ENCODE measurements around the gene FOXF1.
A peak's percentile ranks its signal among the peaks of the same experiment; 100 is the strongest.

FOXF1 gene

DNA sequence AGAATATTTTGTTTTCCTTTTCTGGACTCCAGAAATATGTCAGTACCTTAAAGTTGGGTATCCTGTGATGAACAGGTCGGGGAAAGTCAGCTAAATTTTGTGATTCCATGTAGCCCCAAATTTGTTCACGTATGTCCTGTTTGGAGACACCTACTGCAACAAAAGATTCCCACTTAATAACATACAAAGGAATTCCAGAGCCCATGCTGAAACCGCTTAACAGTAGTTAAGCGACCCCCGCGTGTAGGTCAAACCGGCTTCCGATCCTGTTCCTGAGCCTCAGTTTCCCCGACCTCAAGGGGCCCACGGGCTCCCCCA lies 44.2 kb downstream of the FOXF1 start:
- 7% methylated on average over 10 of the region's 10 CpGs for WGBS
- H3K9ac ChIP-seq (ENCODE audit: low read depth, low read length): peak overlapping the region; percentile 96
- H3K4me1 ChIP-seq (ENCODE audit: insufficient read depth, low read length): 0 out of 2 replicates have a peak, but pooled peaks cover 4% of the 10 kb centered on the region
- peak overlapping the region; percentile 53 for H3K27ac ChIP-seq (ENCODE audit: low read depth, low read length)
- H3K27me3 ChIP-seq (ENCODE audit: insufficient read depth, low read length): peaks cover 5% of the 10 kb centered on the region; the same call in 1 of the 2 replicates
- H3K9me3 ChIP-seq (ENCODE audit: insufficient read depth, low read depth, low read length): no peaks in the 10 kb centered on the region
- H3K36me3 ChIP-seq (ENCODE audit: insufficient read depth, low read length): peaks cover 8% of the 10 kb centered on the region; the same call in 1 of the 2 replicates
- H3K4me3 ChIP-seq (ENCODE audit: low read length): peak overlapping the region; percentile 91

DNA sequence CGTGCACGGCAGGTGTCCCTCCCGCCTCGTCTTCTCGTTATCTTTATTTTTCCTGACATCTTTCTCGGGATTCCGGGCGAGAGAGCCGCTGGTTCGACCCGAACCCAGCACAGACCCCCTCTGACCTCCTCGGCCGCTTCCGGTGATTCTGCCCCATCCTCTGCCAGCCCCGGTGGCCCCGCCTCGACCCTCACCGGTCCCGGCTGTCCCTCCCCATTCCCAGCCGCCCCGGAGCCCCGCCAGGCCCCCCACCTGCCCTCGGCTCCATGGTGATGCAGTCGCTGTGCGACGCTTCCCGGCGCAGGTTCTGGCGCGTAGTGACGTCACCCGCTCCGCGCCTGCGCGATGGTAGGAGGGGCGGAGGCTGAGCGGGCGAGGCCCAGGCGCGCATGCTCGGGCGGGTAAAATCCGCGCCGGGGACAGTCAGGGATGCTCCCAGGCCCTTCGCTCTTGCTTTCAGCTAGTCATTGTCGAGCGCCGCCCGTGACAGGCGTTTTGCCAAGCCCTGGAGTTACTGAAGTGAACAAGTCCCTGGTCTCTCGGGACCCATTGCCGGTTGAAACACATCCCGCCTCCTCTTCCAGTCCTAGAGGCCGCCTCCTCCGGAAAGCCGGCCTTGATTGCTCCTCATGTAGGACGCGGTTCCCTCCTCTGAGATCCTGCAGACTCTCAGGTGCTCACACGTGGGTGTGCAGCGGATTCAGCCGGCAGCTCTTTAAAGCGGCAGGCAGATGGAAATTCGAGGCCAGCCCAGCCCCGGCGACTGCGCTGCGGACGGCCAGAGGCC lies 44.8 kb downstream of the FOXF1 start, which contains the start of gene MTHFSD:
TSS of gene MTHFSD (minus strand) at position 319 of the 787 bp plus-strand sequence. CDS start at position 268, 51 bp downstream.
- peak within 1 kb of the TSS; percentile 96 for H3K9ac ChIP-seq (ENCODE audit: low read depth, low read length)
- no peaks in the 10 kb centered on the region for H3K9me3 ChIP-seq (ENCODE audit: insufficient read depth, low read depth, low read length)
- H3K27ac ChIP-seq (ENCODE audit: low read depth, low read length): peak within 1 kb of the TSS; percentile 65
- 0 out of 2 replicates have a peak, but pooled peaks cover 7% of the 10 kb centered on the region for H3K36me3 ChIP-seq (ENCODE audit: insufficient read depth, low read length)
- WGBS: 6% methylated on average over 70 of the region's 70 CpGs
- H3K4me1 ChIP-seq (ENCODE audit: insufficient read depth, low read length): 0 out of 2 replicates have a peak, but pooled peaks cover 4% of the 10 kb centered on the region
- peaks cover 5% of the 10 kb centered on the region; the same call in 1 of the 2 replicates for H3K27me3 ChIP-seq (ENCODE audit: insufficient read depth, low read length)
- peak within 1 kb of the TSS; percentile 91 for H3K4me3 ChIP-seq (ENCODE audit: low read length)

DNA sequence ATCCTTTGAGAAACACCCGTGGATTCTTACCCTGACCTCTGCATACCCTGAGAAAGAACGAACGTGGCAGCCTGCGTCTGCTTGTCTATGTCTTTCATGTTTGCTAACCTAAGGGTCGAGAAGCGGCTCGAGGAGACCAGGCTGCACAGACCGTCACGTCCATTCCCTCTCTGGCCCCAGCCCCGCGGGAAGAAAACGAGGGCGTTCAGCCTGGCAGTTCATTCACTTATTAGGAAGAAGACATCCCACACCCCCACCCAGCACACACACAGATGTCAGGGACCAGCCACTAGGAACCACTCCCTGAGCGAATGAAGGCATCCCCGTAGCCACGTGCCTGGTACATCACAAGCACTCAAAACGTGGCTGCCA lies 45.4 kb downstream of the FOXF1 start:
- 66% methylated on average over 17 of the region's 17 CpGs for WGBS
- 0 out of 2 replicates have a peak, but pooled peaks cover 6% of the 10 kb centered on the region for H3K36me3 ChIP-seq (ENCODE audit: insufficient read depth, low read length)
- H3K9me3 ChIP-seq (ENCODE audit: insufficient read depth, low read depth, low read length): no peaks in the 10 kb centered on the region
- H3K4me1 ChIP-seq (ENCODE audit: insufficient read depth, low read length): 0 out of 2 replicates have a peak, but pooled peaks cover 4% of the 10 kb centered on the region
- H3K4me3 ChIP-seq (ENCODE audit: low read length): peak overlapping the region; percentile 91
- peak overlapping the region; percentile 96 for H3K9ac ChIP-seq (ENCODE audit: low read depth, low read length)
- peaks cover 5% of the 10 kb centered on the region; the same call in 1 of the 2 replicates for H3K27me3 ChIP-seq (ENCODE audit: insufficient read depth, low read length)
- H3K27ac ChIP-seq (ENCODE audit: low read depth, low read length): peak overlapping the region; percentile 65

DNA sequence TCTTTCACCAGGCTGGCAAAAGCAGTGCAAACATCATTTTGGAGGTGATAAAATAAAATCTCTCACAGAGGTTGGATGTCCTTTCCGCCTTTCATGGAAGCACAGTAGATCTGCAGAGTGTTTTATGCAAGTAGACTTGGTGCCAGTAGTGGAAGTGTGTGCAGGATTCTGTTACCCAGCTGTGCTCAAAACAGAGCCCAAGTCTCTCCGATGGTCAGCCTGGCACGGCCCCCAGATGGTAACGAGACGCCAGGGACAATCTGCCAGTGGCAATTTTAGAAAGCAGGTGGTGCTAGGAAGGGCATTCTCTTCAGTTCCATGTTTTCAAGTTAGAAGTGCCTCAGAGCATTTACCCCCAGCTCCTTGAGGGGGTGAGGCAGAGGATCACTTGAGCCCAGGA lies 46.2 kb downstream of the FOXF1 start:
- Histone ChIP-seq H3K27ac (ENCODE audit: low read depth, low read length) (no peak overlapping the region), H3K9me3 (ENCODE audit: insufficient read depth, low read depth, low read length) (no peaks in the 10 kb centered on the region), H3K27me3 (ENCODE audit: insufficient read depth, low read length) (peaks cover 5% of the 10 kb centered on the region; the same call in 1 of the 2 replicates), H3K4me1 (ENCODE audit: insufficient read depth, low read length) (0 out of 2 replicates have a peak, but pooled peaks cover 4% of the 10 kb centered on the region), H3K36me3 (ENCODE audit: insufficient read depth, low read length) (0 out of 2 replicates have a peak, but pooled peaks cover under 1% of the 10 kb centered on the region), H3K4me3 (ENCODE audit: low read length) (no peak overlapping the region), H3K9ac (ENCODE audit: low read depth, low read length) (no peak overlapping the region)
- WGBS: 76% methylated on average over 5 of the region's 5 CpGs

DNA sequence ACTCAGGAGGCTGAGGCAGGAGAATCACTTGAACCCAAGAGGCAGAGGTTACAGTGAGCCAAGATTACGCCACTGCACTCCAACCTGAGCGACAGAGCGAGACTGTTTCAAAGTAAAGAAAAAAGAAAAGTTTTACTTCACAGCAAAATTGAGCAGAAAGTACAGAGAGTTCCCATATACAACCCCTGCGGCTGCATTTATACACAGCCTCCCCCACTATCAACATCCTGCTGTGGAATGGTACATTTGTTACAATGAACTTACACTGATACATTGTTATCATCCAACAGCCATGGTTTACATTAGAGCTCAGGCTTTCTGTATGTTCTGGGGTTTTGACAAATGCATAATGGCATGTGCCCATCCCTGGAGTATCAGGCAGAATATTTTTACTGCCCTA lies 47.3 kb downstream of the FOXF1 start:
- H3K4me1 ChIP-seq (ENCODE audit: insufficient read depth, low read length): 0 out of 2 replicates have a peak, but pooled peaks cover 4% of the 10 kb centered on the region
- H3K9me3 ChIP-seq (ENCODE audit: insufficient read depth, low read depth, low read length): no peaks in the 10 kb centered on the region
- no peak overlapping the region for H3K9ac ChIP-seq (ENCODE audit: low read depth, low read length)
- no peak overlapping the region for H3K27ac ChIP-seq (ENCODE audit: low read depth, low read length)
- H3K4me3 ChIP-seq (ENCODE audit: low read length): no peak overlapping the region
- WGBS: 81% methylated on average over 4 of the region's 4 CpGs
- no peaks in the 10 kb centered on the region for H3K36me3 ChIP-seq (ENCODE audit: insufficient read depth, low read length)
- H3K27me3 ChIP-seq (ENCODE audit: insufficient read depth, low read length): peaks cover 5% of the 10 kb centered on the region; the same call in 1 of the 2 replicates

DNA sequence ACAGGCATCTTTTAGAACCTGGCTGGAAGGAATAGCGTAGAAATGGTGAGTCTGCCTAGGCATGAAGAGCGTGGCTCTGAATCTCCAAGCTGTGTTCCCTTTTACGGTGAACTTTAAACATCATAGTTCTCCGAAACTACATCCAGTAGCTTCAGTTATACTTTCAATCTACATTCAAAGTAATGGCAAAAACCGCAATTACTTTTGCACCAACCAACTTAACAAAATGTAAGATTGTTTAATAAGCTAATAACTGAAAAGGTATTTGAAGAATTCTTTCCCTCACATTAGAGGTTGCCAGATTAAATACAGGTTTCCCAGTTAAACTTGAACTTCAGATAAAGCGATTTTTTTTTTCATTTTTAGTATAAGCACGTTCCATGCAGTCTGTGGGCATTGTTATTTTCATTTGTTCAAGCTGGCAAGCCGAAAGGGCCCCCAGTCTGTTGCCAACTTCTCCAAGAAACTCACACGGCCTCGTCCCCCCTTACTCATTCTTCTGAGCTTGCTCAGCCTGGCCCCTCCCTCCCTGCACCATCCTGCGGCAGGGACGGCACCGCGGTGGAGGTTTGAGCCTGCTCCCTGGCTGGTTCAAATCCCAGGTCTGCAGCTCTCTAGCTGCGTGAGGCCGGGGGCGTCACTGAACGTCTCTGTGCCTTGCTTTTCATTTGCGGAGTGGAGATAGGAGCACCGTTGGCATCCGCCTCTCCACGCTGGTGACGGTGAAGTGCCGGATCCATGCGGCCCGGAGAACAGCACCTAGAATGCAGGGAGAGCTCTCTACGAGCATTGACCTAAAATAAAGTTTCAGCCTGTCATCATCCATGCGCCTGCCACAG lies 48.2 kb downstream of the FOXF1 start:
- 0 out of 2 replicates have a peak, but pooled peaks cover 4% of the 10 kb centered on the region for H3K4me1 ChIP-seq (ENCODE audit: insufficient read depth, low read length)
- H3K9me3 ChIP-seq (ENCODE audit: insufficient read depth, low read depth, low read length): no peaks in the 10 kb centered on the region
- no peak overlapping the region for H3K9ac ChIP-seq (ENCODE audit: low read depth, low read length)
- no peak overlapping the region for H3K4me3 ChIP-seq (ENCODE audit: low read length)
- peaks cover 13% of the 10 kb centered on the region for H3K27me3 ChIP-seq (ENCODE audit: insufficient read depth, low read length)
- no peaks in the 10 kb centered on the region for H3K36me3 ChIP-seq (ENCODE audit: insufficient read depth, low read length)
- 85% methylated on average over 27 of the region's 28 CpGs for WGBS
- H3K27ac ChIP-seq (ENCODE audit: low read depth, low read length): no peak overlapping the region

DNA sequence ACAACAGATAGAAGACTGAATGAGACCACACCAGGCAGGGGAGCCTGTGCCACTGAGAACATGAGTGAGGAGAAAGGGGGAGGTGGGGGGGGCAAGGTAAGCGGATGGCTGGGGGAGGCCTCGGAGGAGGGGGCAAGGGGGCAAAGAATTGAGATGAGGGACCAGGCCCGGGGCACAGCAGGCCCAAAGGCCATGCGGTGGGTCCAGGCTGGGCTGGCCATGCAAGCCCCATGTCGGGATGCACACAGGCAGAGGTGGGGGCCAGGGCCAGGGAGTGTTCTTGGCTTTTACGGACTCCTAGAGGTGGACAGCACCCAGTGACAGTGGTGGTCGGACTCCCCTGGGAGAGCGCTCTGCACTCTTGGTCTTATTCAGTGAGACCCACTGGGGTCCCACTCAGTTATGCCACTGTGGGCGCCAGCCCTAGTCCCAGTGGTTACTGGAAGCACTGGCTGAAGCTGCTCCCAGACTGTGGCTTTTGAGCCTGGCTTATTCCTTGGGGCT lies 49.5 kb downstream of the FOXF1 start:
- no peak overlapping the region for H3K4me3 ChIP-seq (ENCODE audit: low read length)
- H3K4me1 ChIP-seq (ENCODE audit: insufficient read depth, low read length): peaks cover 8% of the 10 kb centered on the region
- WGBS: 91% methylated on average over 9 of the region's 9 CpGs
- peaks cover 25% of the 10 kb centered on the region for H3K27me3 ChIP-seq (ENCODE audit: insufficient read depth, low read length)
- no peaks in the 10 kb centered on the region for H3K9me3 ChIP-seq (ENCODE audit: insufficient read depth, low read depth, low read length)
- no peak overlapping the region for H3K27ac ChIP-seq (ENCODE audit: low read depth, low read length)
- no peak overlapping the region for H3K9ac ChIP-seq (ENCODE audit: low read depth, low read length)
- no peaks in the 10 kb centered on the region for H3K36me3 ChIP-seq (ENCODE audit: insufficient read depth, low read length)

DNA sequence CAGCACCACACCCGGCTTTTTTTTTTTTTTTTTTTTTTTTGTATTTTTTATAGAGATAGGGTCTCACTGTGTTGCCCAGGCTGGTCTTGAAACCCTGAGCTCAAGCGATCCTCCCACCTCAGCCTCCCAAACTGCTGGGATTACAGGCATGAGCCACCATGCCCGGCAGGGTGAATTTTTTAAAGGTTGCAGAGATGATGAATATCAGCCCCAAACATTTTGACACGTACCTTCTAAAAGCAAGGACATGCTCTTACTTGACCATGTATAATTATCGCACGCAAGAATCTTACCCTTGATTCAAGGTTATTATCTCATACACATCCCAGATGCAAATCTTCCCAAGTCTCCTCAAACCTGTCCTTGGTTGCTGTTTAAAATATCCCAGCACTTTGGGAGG lies 52.0 kb downstream of the FOXF1 start:
- H3K36me3 ChIP-seq (ENCODE audit: insufficient read depth, low read length): no peaks in the 10 kb centered on the region
- no peaks in the 10 kb centered on the region for H3K9me3 ChIP-seq (ENCODE audit: insufficient read depth, low read depth, low read length)
- 96% methylated on average over 4 of the region's 6 CpGs for WGBS
- no peak overlapping the region for H3K4me3 ChIP-seq (ENCODE audit: low read length)
- peaks cover 23% of the 10 kb centered on the region for H3K4me1 ChIP-seq (ENCODE audit: insufficient read depth, low read length)
- peaks cover 46% of the 10 kb centered on the region for H3K27me3 ChIP-seq (ENCODE audit: insufficient read depth, low read length)
- no peak overlapping the region for H3K27ac ChIP-seq (ENCODE audit: low read depth, low read length)
- no peak overlapping the region for H3K9ac ChIP-seq (ENCODE audit: low read depth, low read length)

DNA sequence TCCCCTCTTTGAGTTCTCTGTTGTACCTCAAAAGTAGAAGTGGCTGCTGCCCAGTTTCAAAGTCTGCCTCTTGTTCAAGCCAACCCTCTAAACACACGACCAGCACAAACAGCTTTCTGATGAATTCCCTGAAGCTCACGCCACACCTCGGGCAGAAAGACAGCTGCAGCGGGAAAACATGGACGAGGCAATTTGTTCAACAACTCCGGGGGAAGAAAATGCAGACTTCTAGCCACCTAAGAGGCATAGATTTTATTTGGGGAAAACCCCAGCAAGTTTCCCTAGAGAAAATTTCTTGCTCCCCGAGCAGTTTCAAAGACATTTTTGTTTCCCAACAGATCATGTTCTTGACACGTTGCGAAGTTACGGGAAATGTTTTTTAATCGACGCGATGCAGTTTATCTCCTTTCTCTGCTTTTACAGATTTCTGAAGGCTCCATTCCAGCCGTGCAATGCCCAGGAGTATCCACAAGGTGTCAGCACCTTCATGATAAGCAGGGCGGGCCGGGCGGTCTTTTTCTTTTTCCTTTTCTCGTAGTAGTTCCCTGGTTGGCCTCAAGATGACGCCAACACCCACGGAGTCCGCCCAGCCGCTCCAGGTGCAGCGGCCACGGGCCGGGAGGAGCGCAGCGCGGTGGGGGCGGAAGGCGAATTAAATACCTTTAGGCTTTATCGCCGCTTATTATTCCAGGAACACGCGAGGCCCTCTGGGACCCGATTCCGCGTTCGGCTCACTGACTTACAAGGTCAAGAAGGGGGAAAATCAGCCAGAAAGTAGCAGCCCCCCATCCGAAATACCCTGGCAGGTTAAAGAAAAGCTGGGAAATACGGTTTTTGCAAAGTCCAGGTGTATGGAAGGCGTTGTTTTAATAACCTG lies 53.4 kb downstream of the FOXF1 start:
- Histone ChIP-seq H3K9ac (ENCODE audit: low read depth, low read length) (peak overlapping the region; percentile 49; the same call in 1 of the 2 replicates), H3K4me3 (ENCODE audit: low read length) (peak overlapping the region; percentile 47), H3K27me3 (ENCODE audit: insufficient read depth, low read length) (peaks cover 54% of the 10 kb centered on the region), H3K36me3 (ENCODE audit: insufficient read depth, low read length) (no peaks in the 10 kb centered on the region), H3K27ac (ENCODE audit: low read depth, low read length) (no peak overlapping the region), H3K9me3 (ENCODE audit: insufficient read depth, low read depth, low read length) (no peaks in the 10 kb centered on the region), H3K4me1 (ENCODE audit: insufficient read depth, low read length) (peaks cover 23% of the 10 kb centered on the region)
- 2% methylated on average over 41 of the region's 41 CpGs for WGBS
